NCI-H446 (cell line): Measurements from ENCODE around the gene OLFM3.

ENCODE experiments used
- DNase-seq, 2 experiments: peaks; one replicate each; lab custom pipeline; 2025; lab: John Stamatoyannopoulos, UW

Gene OLFM3

GRCh38 chr1:101945884-101946283 lies 50.8 kb downstream of the OLFM3 start:
- peak in 1 of 2 experiments; percentile 24 for DNase-seq

- no peak for DNase-seq
Measured at GRCh38 chr1:101943237-101943636, 53.5 kb downstream of the OLFM3 start.

- DNase-seq = no peak
Measured at GRCh38 chr1:101942516-101943193, 54.1 kb downstream of the OLFM3 start.

GRCh38 chr1:101938681-101939080 lies 58.0 kb downstream of the OLFM3 start:
- no peak for DNase-seq

- DNase-seq = peak; percentile 65 to 73
Measured at GRCh38 chr1:101929343-101929742, 67.4 kb downstream of the OLFM3 start.

GRCh38 chr1:101928829-101929228 lies 67.9 kb downstream of the OLFM3 start:
- DNase-seq = peak; percentile 73 to 74

- no peak for DNase-seq
Measured at GRCh38 chr1:101924700-101925099, 72.0 kb downstream of the OLFM3 start.

- DNase-seq = peak in 1 of 2 experiments; percentile 23
Measured at GRCh38 chr1:101920577-101920976, 76.1 kb downstream of the OLFM3 start.

- peak; percentile 45 to 73 for DNase-seq
Measured at GRCh38 chr1:101918277-101918676, 78.4 kb downstream of the OLFM3 start.

- peak; percentile 86 to 95 for DNase-seq
Measured at GRCh38 chr1:101915597-101915996, 81.1 kb downstream of the OLFM3 start.

GRCh38 chr1:101914473-101915242 lies 82.1 kb downstream of the OLFM3 start:
- DNase-seq = peak; percentile 78 to 86

GRCh38 chr1:101911894-101912293 lies 84.8 kb downstream of the OLFM3 start:
- peak; percentile 60 to 64 for DNase-seq

- peak in 1 of 2 experiments; percentile 35 for DNase-seq
Measured at GRCh38 chr1:101908980-101909379, 87.7 kb downstream of the OLFM3 start.

GRCh38 chr1:101907264-101907663 lies 89.5 kb downstream of the OLFM3 start:
- no peak for DNase-seq

GRCh38 chr1:101905283-101905835 lies 91.4 kb downstream of the OLFM3 start:
- peak; percentile 84 to 89 for DNase-seq

- peak; percentile 92 for DNase-seq
Measured at GRCh38 chr1:101902199-101902598, 94.5 kb downstream of the OLFM3 start.

GRCh38 chr1:101898137-101898536 lies 98.6 kb downstream of the OLFM3 start:
- DNase-seq = no peak

- DNase-seq = no peak
Measured at GRCh38 chr1:101884621-101885020, 112.1 kb downstream of the OLFM3 start.

GRCh38 chr1:101875891-101876290 lies 120.8 kb downstream of the OLFM3 start:
- DNase-seq = no peak

GRCh38 chr1:101873672-101874071 lies 123.1 kb downstream of the OLFM3 start:
- no peak for DNase-seq

- no peak for DNase-seq
Measured at GRCh38 chr1:101859941-101860340, 136.8 kb downstream of the OLFM3 start.

- DNase-seq = no peak
Measured at GRCh38 chr1:101854271-101854670, 142.5 kb downstream of the OLFM3 start.

GRCh38 chr1:101852936-101853335 lies 143.8 kb downstream of the OLFM3 start:
- no peak for DNase-seq
